A549 (cell line): ENCODE results near the gene HDAC7. TPM values are rescaled to one million over a fixed set of nuclear protein-coding genes. Genes with fewer than 3 reads are reported as not detected.

Experiments
- ATAC-seq, 2 experiments: fragments of 200-7000 bp in 1 of 2; fragments of >200 bp in 1 of 2; cut with Nextera tagmentation in 1 of 2; cut with Tn5 transposase in 1 of 2; 3 replicates each; pipeline versions ENCODE4 v1.8.0 to v1.9.1; 2018 to 2020; ENCODE audit warnings: mild to moderate bottlenecking in 1 of 2, moderate library complexity in 1 of 2
- CTCF ChIA-PET: fragments of 300-600 bp; sonication (Branson Sonifier 250); formaldehyde crosslinking; extraction: SDS; loops from one replicate; lab custom pipeline; 2021; ENCODE audit warnings: antibody characterized with exemption, inconsistent platforms; lab: Yijun Ruan, JAX
- POLR2A ChIA-PET: fragments of 350-600 bp; formaldehyde crosslinking; extraction: SDS; loops from one replicate; lab custom pipeline; 2021; ENCODE audit warnings: antibody characterized with exemption, inconsistent platforms; lab: Yijun Ruan, JAX
- DNase-seq, 2 experiments: peaks; one replicate each; pipeline versions ENCODE4 v3.0.0 to v3.0.0-alpha.2; 2011 to 2016; ENCODE audit warnings: low read depth in 1 of 2, low spot score in 1 of 2
- FAIRE-seq: peaks from 2 replicates; lab custom pipeline; 2011; peaks lifted over from hg19 to GRCh38; lab: Jason Lieb, UNC
- H3K27ac ChIP-seq, 2 experiments: fragments of >200 bp; sonication (Bioruptor Twin); formaldehyde crosslinking; 3 replicates each; pipeline ENCODE4 v1.5.1; 2016 to 2017
- H3K4me1 ChIP-seq: fragments of >200 bp; sonication (Bioruptor Twin); formaldehyde crosslinking; 3 replicates; pipeline ENCODE4 v1.6.1; 2016
- H3K4me2 ChIP-seq: fragments of >200 bp; sonication (Bioruptor Twin); formaldehyde crosslinking; 3 replicates; pipeline ENCODE4 v1.6.1; 2016
- H3K4me3 ChIP-seq: fragments of >200 bp; sonication (Bioruptor Twin); formaldehyde crosslinking; 3 replicates; pipeline ENCODE4 v1.5.1; 2016
- H3K9me3 ChIP-seq: fragments of >200 bp; sonication (Bioruptor Twin); formaldehyde crosslinking; 3 replicates; pipeline ENCODE4 v1.6.1; 2016
- ATOH8 ChIP-seq: fragments of 250-450 bp; sonication (Bioruptor Pico); IDR thresholded peaks from 2 replicates; pipeline ENCODE4 v1.5.0; 2020; ENCODE audit warnings: low read depth, mild to moderate bottlenecking, moderate library complexity
- BHLHE40 ChIP-seq: IDR thresholded peaks from 2 replicates; pipeline ENCODE4 v1.6.1; 2012; ENCODE audit warnings: low read depth, low read length, inconsistent platforms
- CHD2 ChIP-seq: fragments of 150-350 bp; IDR thresholded peaks from 2 replicates; pipeline ENCODE4 v1.6.1; 2014; ENCODE audit warnings: low read length; ENCODE audit not compliant: partially characterized antibody
- CTCF ChIP-seq: fragments of >200 bp; sonication (Bioruptor Twin); formaldehyde crosslinking; IDR thresholded peaks from 3 replicates; pipeline ENCODE4 v1.5.1; 2016
- EHF ChIP-seq: fragments of 250-450 bp; sonication (Bioruptor Pico); IDR thresholded peaks from 2 replicates; pipeline ENCODE4 v1.5.0; 2020; ENCODE audit warnings: mild to moderate bottlenecking
- GATA3 ChIP-seq: IDR thresholded peaks from 2 replicates; pipeline ENCODE4 v1.6.1; 2012; ENCODE audit warnings: borderline replicate concordance
- HOXB5 ChIP-seq: fragments of 250-450 bp; sonication (Bioruptor Pico); IDR thresholded peaks from 2 replicates; pipeline ENCODE4 v1.5.0; 2020; ENCODE audit warnings: mild to moderate bottlenecking, moderate library complexity
- JUN ChIP-seq, 2 experiments: fragments of >200 bp; sonication (Bioruptor Twin); formaldehyde crosslinking; IDR thresholded peaks; 2 replicates in 1 of 2; 3 replicates in 1 of 2; pipeline ENCODE4 v1.6.1; 2016 to 2017
- KDM5A ChIP-seq: fragments of 200-600 bp; sonication (generic); IDR thresholded peaks from 2 replicates; pipeline ENCODE4 v1.6.1; 2016; ENCODE audit warnings: antibody characterized with exemption, mild to moderate bottlenecking
- POLR2A ChIP-seq: IDR thresholded peaks from 2 replicates; pipeline ENCODE4 v1.6.1; 2012; ENCODE audit warnings: mild to moderate bottlenecking, low read length
- RAD21 ChIP-seq, 2 experiments: fragments of >200 bp in 1 of 2; sonication (Bioruptor Twin) in 1 of 2; formaldehyde crosslinking in 1 of 2; IDR thresholded peaks in 1 of 2; conservative IDR thresholded peaks in 1 of 2; 2 replicates in 1 of 2; 3 replicates in 1 of 2; pipeline ENCODE4 v1.6.1; 2012 to 2018; ENCODE audit warnings: inconsistent platforms in 1 of 2
- RARB ChIP-seq: fragments of 250-450 bp; sonication (Bioruptor Pico); IDR thresholded peaks from 2 replicates; pipeline ENCODE4 v1.8.0; 2021; ENCODE audit warnings: mild to moderate bottlenecking, moderate library complexity
- RFX5 ChIP-seq: fragments of 450-650 bp; IDR thresholded peaks from 2 replicates; pipeline ENCODE4 v1.7.1; 2014; ENCODE audit warnings: antibody characterized with exemption, mild to moderate bottlenecking, moderate library complexity
- TFCP2L1 ChIP-seq: fragments of 250-450 bp; sonication (Bioruptor Pico); IDR thresholded peaks from 2 replicates; pipeline ENCODE4 v1.5.0; 2021; ENCODE audit warnings: mild to moderate bottlenecking
- ZC3H11A ChIP-seq: fragments of 450-650 bp; IDR thresholded peaks from 2 replicates; pipeline ENCODE4 v1.6.1; 2014; ENCODE audit warnings: antibody characterized with exemption, mild to moderate bottlenecking
- WGBS: methylation state at CpG from one replicate; pipeline ENCODE4 v1.1.6; 2017; ENCODE audit errors: missing lambda C conversion rate; 5-methylcytosine and 5-hydroxymethylcytosine counted together
- polyA plus RNA-seq, 4 experiments: library from polyadenylated mRNA; depleted of rRNA in 3 of 4; stranded (reverse); fragments of >200 nt; fragmentation: RNase III in 1 of 4; extraction: RNeasy Plus Mini Kit Qiagen cat#74134 plus additional on column Dnase treatment in 1 of 4; gene quantifications; 2 replicates in 3 of 4; 3 replicates in 1 of 4; pipeline ENCODE4 v1.2.3, GENCODE V29; 2011 to 2017
- TF ChIP-seq, protein P1 (sequence below): IDR thresholded peaks from 2 replicates; pipeline ENCODE4 v1.6.1; 2012; ENCODE audit warnings: low read depth, borderline replicate concordance
- TF ChIP-seq, protein P2 (sequence below): fragments of 250-450 bp; sonication (Bioruptor Pico); IDR thresholded peaks from 2 replicates; pipeline ENCODE4 v1.5.0; 2021; ENCODE audit warnings: mild to moderate bottlenecking, moderate library complexity, borderline replicate concordance
- TF ChIP-seq, protein P3 (sequence below): IDR thresholded peaks from 2 replicates; pipeline ENCODE4 v1.6.1; 2012

The HDAC7 gene
- polyA plus RNA-seq, 2 of the 4 experiments (the other 2 are of a cell fraction) = 17.2 to 36.0 TPM

- FAIRE-seq = no peak
- CTCF ChIA-PET = interaction anchor here (0.9 to 31.0 kb wide), 7 partner anchors 12 to 137 kb away, joined by 3 to 1532 read pairs (median 118); partner anchors contain the start of genes HDAC7, RPAP3 and SLC48A1
- POLR2A ChIA-PET = no interaction called here
These were observed 29.1 kb upstream of the HDAC7 start for GRCh38 chr12:47848853-47849252.

GRCh38 chr12:47846294-47846996, 26.7 kb upstream of the HDAC7 start:
- ATAC-seq (no peak), FAIRE-seq (no peak), DNase-seq (no peak)
- POLR2A ChIA-PET = no interaction called here
- peaks cover 11% of the 10 kb centered on the region; the same call in 2 of the 3 replicates for H3K4me1 ChIP-seq
- no peak overlapping the region for H3K27ac ChIP-seq
- WGBS = 83% methylated on average over 14 of the region's 14 CpGs
- H3K9me3 ChIP-seq = no peaks in the 10 kb centered on the region
- TF ChIP-seq RFX5 = no peak
- no peak for TF ChIP-seq ZC3H11A
- CTCF ChIA-PET = interaction anchor here (0.6 to 31.0 kb wide), 12 partner anchors 10 to 318 kb away, joined by 3 to 1532 read pairs (median 6); partner anchors contain the start of genes HDAC7, RPAP3 and SLC48A1
- H3K4me3 ChIP-seq = no peak overlapping the region
- no peak overlapping the region for H3K4me2 ChIP-seq

More at GRCh38 chr12:47848853-47849252, 29.1 kb upstream of the HDAC7 start:
- Histone ChIP-seq H3K4me1 (peaks cover 11% of the 10 kb centered on the region; the same call in 2 of the 3 replicates), H3K27ac (no peak overlapping the region), H3K4me2 (no peak overlapping the region), H3K4me3 (no peak overlapping the region), H3K9me3 (no peaks in the 10 kb centered on the region)
- no peak for TF ChIP-seq EHF
- no peak for TF ChIP-seq ZC3H11A
- TF ChIP-seq BHLHE40 = no peak
- TF ChIP-seq, protein P1, sequence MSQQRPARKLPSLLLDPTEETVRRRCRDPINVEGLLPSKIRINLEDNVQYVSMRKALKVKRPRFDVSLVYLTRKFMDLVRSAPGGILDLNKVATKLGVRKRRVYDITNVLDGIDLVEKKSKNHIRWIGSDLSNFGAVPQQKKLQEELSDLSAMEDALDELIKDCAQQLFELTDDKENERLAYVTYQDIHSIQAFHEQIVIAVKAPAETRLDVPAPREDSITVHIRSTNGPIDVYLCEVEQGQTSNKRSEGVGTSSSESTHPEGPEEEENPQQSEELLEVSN = no peak
- TF ChIP-seq ATOH8 (CRISPR knock-in tag) = no peak
- no peak for TF ChIP-seq TFCP2L1 (CRISPR knock-in tag)
- TF ChIP-seq CHD2 = no peak
- TF ChIP-seq KDM5A = no peak
- no peak for TF ChIP-seq RARB
- no peak for TF ChIP-seq RFX5
- no peak for TF ChIP-seq POLR2A
- no peak for TF ChIP-seq CTCF
- no peak for TF ChIP-seq RAD21 (conservative IDR thresholded peaks at IDR 0.05 in 1 of 2, IDR thresholded peaks at IDR 0.05 in 1 of 2)
- TF ChIP-seq, protein P2, sequence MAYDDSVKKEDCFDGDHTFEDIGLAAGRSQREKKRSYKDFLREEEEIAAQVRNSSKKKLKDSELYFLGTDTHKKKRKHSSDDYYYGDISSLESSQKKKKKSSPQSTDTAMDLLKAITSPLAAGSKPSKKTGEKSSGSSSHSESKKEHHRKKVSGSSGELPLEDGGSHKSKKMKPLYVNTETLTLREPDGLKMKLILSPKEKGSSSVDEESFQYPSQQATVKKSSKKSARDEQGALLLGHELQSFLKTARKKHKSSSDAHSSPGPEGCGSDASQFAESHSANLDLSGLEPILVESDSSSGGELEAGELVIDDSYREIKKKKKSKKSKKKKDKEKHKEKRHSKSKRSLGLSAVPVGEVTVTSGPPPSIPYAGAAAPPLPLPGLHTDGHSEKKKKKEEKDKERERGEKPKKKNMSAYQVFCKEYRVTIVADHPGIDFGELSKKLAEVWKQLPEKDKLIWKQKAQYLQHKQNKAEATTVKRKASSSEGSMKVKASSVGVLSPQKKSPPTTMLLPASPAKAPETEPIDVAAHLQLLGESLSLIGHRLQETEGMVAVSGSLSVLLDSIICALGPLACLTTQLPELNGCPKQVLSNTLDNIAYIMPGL (CRISPR knock-in tag) = no peak
- TF ChIP-seq GATA3 = no peak
- TF ChIP-seq, protein P3, sequence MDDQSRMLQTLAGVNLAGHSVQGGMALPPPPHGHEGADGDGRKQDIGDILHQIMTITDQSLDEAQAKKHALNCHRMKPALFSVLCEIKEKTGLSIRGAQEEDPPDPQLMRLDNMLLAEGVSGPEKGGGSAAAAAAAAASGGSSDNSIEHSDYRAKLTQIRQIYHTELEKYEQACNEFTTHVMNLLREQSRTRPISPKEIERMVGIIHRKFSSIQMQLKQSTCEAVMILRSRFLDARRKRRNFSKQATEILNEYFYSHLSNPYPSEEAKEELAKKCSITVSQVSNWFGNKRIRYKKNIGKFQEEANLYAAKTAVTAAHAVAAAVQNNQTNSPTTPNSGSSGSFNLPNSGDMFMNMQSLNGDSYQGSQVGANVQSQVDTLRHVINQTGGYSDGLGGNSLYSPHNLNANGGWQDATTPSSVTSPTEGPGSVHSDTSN = no peak
- TF ChIP-seq JUN (IDR thresholded peaks at IDR 0.05) = no peak
- TF ChIP-seq HOXB5 (CRISPR knock-in tag) = no peak
- DNase-seq = no peak
- no peak for ATAC-seq
- 81% methylated on average over 5 of the region's 5 CpGs for WGBS
